GM21529 (cell line): ENCODE measurements around the gene GZMM.

Experiments used
- ATAC-seq: cut with Tn5 transposase; IDR thresholded peaks from one replicate; pipeline ENCODE4 v1.9.1; 2021; ENCODE audit not compliant: unreplicated experiment

Gene GZMM

GRCh38 chr19:533364-534058, 10.3 kb upstream of the GZMM start:
- ATAC-seq = no peak

GRCh38 chr19:534088-534487, 9.8 kb upstream of the GZMM start:
- no peak for ATAC-seq

- ATAC-seq = no peak
These were observed 8.6 kb upstream of the GZMM start for GRCh38 chr19:535017-535835.

- no peak for ATAC-seq
These were observed 7.6 kb upstream of the GZMM start for GRCh38 chr19:536031-536880.

GRCh38 chr19:536881-537404, 6.9 kb upstream of the GZMM start:
- no peak for ATAC-seq

GRCh38 chr19:538641-539428, 5.0 kb upstream of the GZMM start:
- ATAC-seq = no peak

- no peak for ATAC-seq
These were observed 4.3 kb upstream of the GZMM start for GRCh38 chr19:539429-540030.

- no peak for ATAC-seq
These were observed 2.8 kb upstream of the GZMM start for GRCh38 chr19:540867-541637.

- no peak for ATAC-seq
These were observed 2.2 kb upstream of the GZMM start for GRCh38 chr19:541699-542098.

GRCh38 chr19:542173-542866, 1.5 kb upstream of the GZMM start:
- no peak for ATAC-seq

- ATAC-seq = no peak
These were observed 3.3 kb downstream of the GZMM start for GRCh38 chr19:547117-547516.

GRCh38 chr19:547836-548720, 4.2 kb downstream of the GZMM start:
- ATAC-seq = no peak

- ATAC-seq = no peak
These were observed 5.3 kb downstream of the GZMM start for GRCh38 chr19:548886-549830.

GRCh38 chr19:554817-555216, 11.0 kb downstream of the GZMM start:
- no peak for ATAC-seq

- no peak for ATAC-seq
These were observed 11.6 kb downstream of the GZMM start for GRCh38 chr19:555474-555808.

GRCh38 chr19:556611-557382, 12.9 kb downstream of the GZMM start:
- ATAC-seq = no peak
